K562 (cell line): ENCODE results near the gene PLCB1. TPM values are rescaled to one million over a fixed set of nuclear protein-coding genes. Genes with fewer than 3 reads are reported as not detected.

Experiments used
- ATAC-seq: fragments of 200-7000 bp; cut with Tn5 transposase; 3 replicates; pipeline ENCODE4 v1.9.1; 2020; ENCODE audit warnings: moderate library complexity
- BruUV-seq: library from RNA; stranded (reverse); fragments of 400-500 nt; replicated peaks from 2 replicates; lab custom pipeline; 2021; lab: Mats Ljungman, UMichigan
- CTCF ChIA-PET: fragments of 300-600 bp; formaldehyde crosslinking; extraction: SDS; loops from one replicate; lab custom pipeline; 2021; ENCODE audit warnings: low intra/inter-chr PET ratio; lab: Yijun Ruan, JAX
- POLR2A ChIA-PET: fragments of 300-600, 350-650 bp; sonication (Branson Sonifier 250); formaldehyde crosslinking; extraction: SDS; loops from one replicate; lab custom pipeline; 2021; ENCODE audit warnings: antibody characterized with exemption, inconsistent platforms; lab: Yijun Ruan, JAX
- DNase-seq, 4 experiments: peaks; one replicate each; pipeline versions ENCODE4 v3.0.0 to v3.0.0-alpha.2; 2011 to 2018; ENCODE audit warnings: low spot score in 3 of 4, mixed read lengths in 3 of 4; ENCODE audit errors: extremely low read depth in 1 of 4
- FAIRE-seq: peaks from 2 replicates; lab custom pipeline; 2011; peaks lifted over from hg19 to GRCh38; lab: Jason Lieb, UNC
- H2AFZ ChIP-seq: 2 replicates; pipeline ENCODE4 v1.6.0; 2011; ENCODE audit warnings: low read depth, low read length, control low read depth, inconsistent platforms
- H3K27ac ChIP-seq: fragments of 200-600 bp; 3 replicates; pipeline ENCODE4 v1.8.0; 2011; ENCODE audit warnings: low read depth, mild to moderate bottlenecking, control low read depth, inconsistent platforms, low read length, moderate library complexity, mixed read lengths; ENCODE audit errors: extremely low read depth
- H3K27me3 ChIP-seq, 2 experiments: fragments of 300-600 bp in 1 of 2; 2 replicates in 1 of 2; 3 replicates in 1 of 2; pipeline versions ENCODE4 v1.6.0 to v1.8.0; 2011; ENCODE audit warnings: inconsistent platforms in 2 of 2, low read length in 2 of 2, mild to moderate bottlenecking in 1 of 2, mixed read lengths in 1 of 2, moderate library complexity in 1 of 2; ENCODE audit not compliant: control insufficient read depth in 2 of 2, insufficient read depth in 2 of 2
- H3K36me3 ChIP-seq: fragments of 300-600 bp; 3 replicates; pipeline ENCODE4 v1.8.0; 2011; ENCODE audit warnings: mild to moderate bottlenecking, low read length, inconsistent platforms; ENCODE audit not compliant: control insufficient read depth, insufficient read depth
- H3K4me1 ChIP-seq, 2 experiments: fragments of 200-600 bp in 1 of 2; replicated peaks in 1 of 2; 2 replicates in 1 of 2; 3 replicates in 1 of 2; pipeline versions ENCODE4 v1.5.1 to v1.8.0; 2011; ENCODE audit warnings: inconsistent platforms in 2 of 2, low read length in 2 of 2, mild to moderate bottlenecking in 1 of 2, mixed read lengths in 1 of 2, moderate library complexity in 1 of 2; ENCODE audit not compliant: control insufficient read depth in 2 of 2, insufficient read depth in 2 of 2
- H3K4me2 ChIP-seq: 2 replicates; pipeline ENCODE4 v1.6.1; 2011; ENCODE audit warnings: low read length, control low read depth, inconsistent platforms, mixed read lengths; ENCODE audit not compliant: insufficient read depth
- H3K4me3 ChIP-seq: fragments of 200-600 bp; sonication (generic), shearing (Covaris generic); 2 replicates; pipeline ENCODE4 v1.5.1; 2016; ENCODE audit warnings: control low read depth, inconsistent platforms
- H3K79me2 ChIP-seq: fragments of 200-600 bp; 3 replicates; pipeline ENCODE4 v1.8.0; 2011; ENCODE audit warnings: low read length, inconsistent platforms; ENCODE audit not compliant: control insufficient read depth, insufficient read depth
- H3K9ac ChIP-seq, 2 experiments: 2 replicates each; pipeline versions ENCODE4 v1.6.0 to v1.6.1; 2011; ENCODE audit warnings: low read depth in 2 of 2, low read length in 2 of 2, control low read depth in 1 of 2, inconsistent platforms in 1 of 2, mild to moderate bottlenecking in 1 of 2, mixed read lengths in 1 of 2; ENCODE audit not compliant: insufficient read depth in 1 of 2
- H3K9me1 ChIP-seq: one replicate; pipeline ENCODE4 v1.6.0; 2011; ENCODE audit warnings: inconsistent platforms, mild to moderate bottlenecking, low read length, moderate library complexity; ENCODE audit not compliant: control insufficient read depth, insufficient read depth
- H3K9me3 ChIP-seq: replicated peaks from 2 replicates; pipeline ENCODE4 v1.5.1; 2011; ENCODE audit warnings: low read depth, low read length, inconsistent platforms; ENCODE audit not compliant: control insufficient read depth, insufficient read depth
- H4K20me1 ChIP-seq: replicated peaks from 2 replicates; pipeline ENCODE4 v1.6.1; 2011; ENCODE audit warnings: low read length, inconsistent platforms, mixed read lengths; ENCODE audit not compliant: control insufficient read depth, insufficient read depth
- NFE2L1 ChIP-seq: fragments of 450-650 bp; IDR thresholded peaks from 2 replicates; pipeline ENCODE4 v1.6.1; 2016; ENCODE audit warnings: missing genetic modification characterization, low read depth, mild to moderate bottlenecking, missing compliant biosample characterization, moderate library complexity, borderline replicate concordance
- SAP30 ChIP-seq: fragments of 200-600 bp; sonication (generic); IDR thresholded peaks from 2 replicates; pipeline ENCODE4 v1.6.1; 2012; ENCODE audit warnings: borderline replicate concordance, low read depth, mild to moderate bottlenecking, moderate library complexity, low read length, control low read depth, inconsistent platforms; ENCODE audit not compliant: insufficient read depth, poor library complexity, severe bottlenecking
- TEAD2 ChIP-seq: fragments of 450-650 bp; IDR thresholded peaks from 2 replicates; pipeline ENCODE4 v1.6.1; 2016; ENCODE audit warnings: missing genetic modification characterization, control low read depth, missing compliant biosample characterization
- ZNF282 ChIP-seq: sonication (generic); formaldehyde crosslinking; IDR thresholded peaks from 2 replicates; pipeline ENCODE4 v1.8.1; 2023; ENCODE audit warnings: missing genetic modification reagents
- WGBS: fragments of 100-300 bp; shearing (Covaris generic); methylation state at CpG from one replicate; pipeline ENCODE4 v1.1.6; 2016; ENCODE audit warnings: low coverage, mixed read lengths; ENCODE audit not compliant: insufficient coverage; ENCODE audit errors: missing lambda C conversion rate; 5-methylcytosine and 5-hydroxymethylcytosine counted together
- in situ Hi-C: fragments of 300-500 bp; cut with MboI; formaldehyde crosslinking; loops from 4 replicates; pipeline ENCODE4 v1.15.0; 2018; ENCODE audit warnings: inconsistent platforms, mixed read lengths
- intact Hi-C: fragments of 100-400 bp; cut with micrococcal nuclease; formaldehyde crosslinking; loops from 2 replicates; pipeline ENCODE4 v1.14.2; 2022
- polyA plus RNA-seq, 8 experiments: library from polyadenylated mRNA; depleted of rRNA in 4 of 8; stranded (reverse) in 5 of 8; unstranded in 3 of 8; fragments of >200 nt; fragmentation: Nextera tagmentation in 2 of 8; fragmentation: Illumina TruSeq in 1 of 8; extraction: Ambion mirVana in 2 of 8; extraction: Trizol in 1 of 8; gene quantifications; 2 replicates each; pipeline versions ENCODE4 v1.2.1 to v1.2.3, GENCODE V29; 2011 to 2014; ENCODE audit warnings: inconsistent platforms in 1 of 8, missing spikeins in 1 of 8
- total RNA-seq, 7 experiments: library from RNA; depleted of rRNA in 6 of 7; stranded (reverse); fragments of >200 nt in 6 of 7; fragmentation: Illumina TruSeq in 2 of 7; extraction: Trizol in 2 of 7; gene quantifications; 2 replicates each; pipeline versions ENCODE4 v1.2.1 to v1.2.3, GENCODE V29; 2011 to 2021; ENCODE audit warnings: low replicate concordance in 1 of 7
- TF ChIP-seq, protein P1 (sequence below): fragments of 250-450 bp; sonication (Bioruptor Pico); IDR thresholded peaks from 2 replicates; pipeline ENCODE4 v1.4.0; 2020; ENCODE audit warnings: mild to moderate bottlenecking

The PLCB1 gene
- total and polyA plus RNA-seq, 9 of the 15 experiments (the other 6 are each of a cell fraction or from before 2014, with no cell fraction given), result 0.34 to 3.1 (median 1.3) TPM

DNA sequence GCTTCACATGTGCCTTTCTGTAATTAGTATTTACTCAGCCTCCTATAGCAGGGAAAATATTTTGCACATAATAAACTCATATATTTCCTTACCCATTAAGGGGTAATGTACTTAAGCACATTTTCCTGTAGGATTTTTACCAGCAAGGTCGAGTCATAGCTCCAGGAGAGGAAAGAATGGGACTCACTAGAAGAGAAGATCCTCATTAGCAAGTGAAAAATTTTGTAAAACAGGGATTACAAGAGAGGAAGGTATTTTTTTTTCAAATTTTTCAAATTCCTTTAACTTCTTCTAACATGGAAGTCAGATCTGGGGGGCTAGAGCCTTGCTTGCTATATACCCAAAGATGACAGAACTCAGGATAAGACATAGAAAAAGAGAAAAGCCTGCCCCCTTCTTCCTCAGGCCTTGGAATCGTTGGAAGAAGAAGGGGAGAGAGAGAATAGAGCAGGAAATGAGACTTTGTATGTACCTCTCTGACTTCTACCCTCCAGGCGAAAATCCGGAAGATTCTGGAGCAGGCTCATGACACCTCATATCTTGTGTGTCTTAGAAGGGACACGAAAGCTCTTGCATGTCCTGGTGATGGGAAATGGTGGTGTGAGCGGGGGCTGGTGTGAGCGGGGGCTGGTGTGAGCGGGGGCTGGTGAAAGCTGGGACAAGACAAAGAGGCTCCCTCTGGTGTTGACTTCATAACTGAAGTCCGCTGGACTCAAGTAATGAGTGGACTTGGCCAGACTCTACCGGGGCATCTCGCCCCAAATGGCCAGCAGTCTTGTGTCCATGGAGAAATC lies 679.9 kb downstream of the PLCB1 start:
- Histone ChIP-seq H3K4me1 (no peaks in the 10 kb centered on the region), H3K9me1 (no peaks in the 10 kb centered on the region), H3K9ac (no peak overlapping the region), H2AFZ (no peak overlapping the region), H4K20me1 (no peaks in the 10 kb centered on the region), H3K27me3 (no peaks in the 10 kb centered on the region), H3K79me2 (no peaks in the 10 kb centered on the region), H3K9me3 (no peaks in the 10 kb centered on the region), H3K27ac (no peak overlapping the region), H3K4me3 (no peak overlapping the region), H3K4me2 (no peak overlapping the region), H3K36me3 (no peaks in the 10 kb centered on the region)
- WGBS, result 0% methylated on average over 7 of the region's 11 CpGs
- in situ Hi-C loops (no loop called here), intact Hi-C loops (no loop called here)
- BruUV-seq, result no TSS peak
- TF ChIP-seq SAP30, result no peak
- no peak for TF ChIP-seq NFE2L1 (tag)
- no peak for TF ChIP-seq ZNF282 (CRISPR knock-in tag)
- TF ChIP-seq TEAD2 (tag), result no peak
- TF ChIP-seq, protein P1, sequence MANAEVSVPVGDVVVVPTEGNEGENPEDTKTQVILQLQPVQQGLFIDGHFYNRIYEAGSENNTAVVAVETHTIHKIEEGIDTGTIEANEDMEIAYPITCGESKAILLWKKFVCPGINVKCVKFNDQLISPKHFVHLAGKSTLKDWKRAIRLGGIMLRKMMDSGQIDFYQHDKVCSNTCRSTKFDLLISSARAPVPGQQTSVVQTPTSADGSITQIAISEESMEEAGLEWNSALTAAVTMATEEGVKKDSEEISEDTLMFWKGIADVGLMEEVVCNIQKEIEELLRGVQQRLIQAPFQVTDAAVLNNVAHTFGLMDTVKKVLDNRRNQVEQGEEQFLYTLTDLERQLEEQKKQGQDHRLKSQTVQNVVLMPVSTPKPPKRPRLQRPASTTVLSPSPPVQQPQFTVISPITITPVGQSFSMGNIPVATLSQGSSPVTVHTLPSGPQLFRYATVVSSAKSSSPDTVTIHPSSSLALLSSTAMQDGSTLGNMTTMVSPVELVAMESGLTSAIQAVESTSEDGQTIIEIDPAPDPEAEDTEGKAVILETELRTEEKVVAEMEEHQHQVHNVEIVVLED (CRISPR knock-in tag), result no peak
- DNase-seq (no peak), FAIRE-seq (no peak), ATAC-seq (no peak)
- CTCF ChIA-PET, result interaction anchor here (1.5 kb wide), 1 partner anchor 22 kb away, joined by 3 read pairs; no protein-coding TSS in a partner anchor
- POLR2A ChIA-PET, result no interaction called here
